ENCODE results near the gene THNSL1.

Gene THNSL1

DNA sequence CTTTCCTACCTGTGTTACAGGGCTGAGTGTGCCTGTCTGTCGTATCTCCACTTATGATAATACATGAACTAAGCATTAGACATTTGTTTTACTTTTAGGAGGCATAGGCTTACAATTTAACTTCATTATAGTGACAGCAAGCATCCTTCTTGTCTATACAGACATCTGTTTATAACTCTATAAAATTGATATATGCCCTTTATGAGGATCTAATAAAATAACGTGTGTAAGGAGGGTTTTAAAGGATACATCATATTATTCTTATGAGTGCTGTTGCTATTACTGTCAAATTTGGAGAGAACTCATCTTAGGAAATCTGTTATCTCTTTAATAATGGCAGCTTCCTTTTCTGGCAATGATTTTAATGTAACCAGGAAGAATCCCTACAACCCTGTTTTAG lies 21.9 kb downstream of the THNSL1 start:
- H3K4me3 ChIP-seq (ENCODE audit: low read depth, low read length) = no peak overlapping the region
- TF ChIP-seq, protein P1, sequence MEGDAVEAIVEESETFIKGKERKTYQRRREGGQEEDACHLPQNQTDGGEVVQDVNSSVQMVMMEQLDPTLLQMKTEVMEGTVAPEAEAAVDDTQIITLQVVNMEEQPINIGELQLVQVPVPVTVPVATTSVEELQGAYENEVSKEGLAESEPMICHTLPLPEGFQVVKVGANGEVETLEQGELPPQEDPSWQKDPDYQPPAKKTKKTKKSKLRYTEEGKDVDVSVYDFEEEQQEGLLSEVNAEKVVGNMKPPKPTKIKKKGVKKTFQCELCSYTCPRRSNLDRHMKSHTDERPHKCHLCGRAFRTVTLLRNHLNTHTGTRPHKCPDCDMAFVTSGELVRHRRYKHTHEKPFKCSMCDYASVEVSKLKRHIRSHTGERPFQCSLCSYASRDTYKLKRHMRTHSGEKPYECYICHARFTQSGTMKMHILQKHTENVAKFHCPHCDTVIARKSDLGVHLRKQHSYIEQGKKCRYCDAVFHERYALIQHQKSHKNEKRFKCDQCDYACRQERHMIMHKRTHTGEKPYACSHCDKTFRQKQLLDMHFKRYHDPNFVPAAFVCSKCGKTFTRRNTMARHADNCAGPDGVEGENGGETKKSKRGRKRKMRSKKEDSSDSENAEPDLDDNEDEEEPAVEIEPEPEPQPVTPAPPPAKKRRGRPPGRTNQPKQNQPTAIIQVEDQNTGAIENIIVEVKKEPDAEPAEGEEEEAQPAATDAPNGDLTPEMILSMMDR (IDR thresholded peaks at IDR 0.05; ENCODE audit: insufficient read depth, low read depth, low read length, missing control alignments) = no peak
- DNase-seq (ENCODE audit: low read depth) = no peak

DNA sequence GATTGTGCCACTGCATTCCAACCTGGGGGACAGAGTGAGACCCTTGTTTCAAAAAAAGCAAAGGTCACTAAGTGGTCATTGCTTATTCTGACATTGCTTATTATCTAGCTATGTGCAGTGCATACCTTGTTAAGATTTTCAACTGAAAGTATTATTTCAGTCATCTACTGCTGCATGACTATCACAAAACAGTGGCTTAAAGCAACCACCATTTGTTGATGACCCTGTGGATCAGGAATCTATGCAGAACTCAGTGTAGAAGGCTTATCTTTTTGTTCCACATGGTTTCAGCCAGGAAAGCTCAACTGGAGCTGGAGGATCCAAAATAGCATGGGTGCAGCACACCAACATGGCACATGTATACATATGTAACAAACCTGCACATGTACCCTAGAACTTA lies 23.1 kb downstream of the THNSL1 start:
- no peak overlapping the region for H3K4me3 ChIP-seq (ENCODE audit: low read depth, low read length)
- TF ChIP-seq, protein P1 (IDR thresholded peaks at IDR 0.05; ENCODE audit: insufficient read depth, low read depth, low read length, missing control alignments) = no peak
- no peak for DNase-seq (ENCODE audit: low read depth)

GRCh38 chr10:25046641-25047040 lies 30.2 kb downstream of the THNSL1 start:
- TF ChIP-seq, protein P1 (IDR thresholded peaks at IDR 0.05; ENCODE audit: insufficient read depth, low read depth, low read length, missing control alignments) = no peak
- no peak for DNase-seq (ENCODE audit: low read depth)

DNA sequence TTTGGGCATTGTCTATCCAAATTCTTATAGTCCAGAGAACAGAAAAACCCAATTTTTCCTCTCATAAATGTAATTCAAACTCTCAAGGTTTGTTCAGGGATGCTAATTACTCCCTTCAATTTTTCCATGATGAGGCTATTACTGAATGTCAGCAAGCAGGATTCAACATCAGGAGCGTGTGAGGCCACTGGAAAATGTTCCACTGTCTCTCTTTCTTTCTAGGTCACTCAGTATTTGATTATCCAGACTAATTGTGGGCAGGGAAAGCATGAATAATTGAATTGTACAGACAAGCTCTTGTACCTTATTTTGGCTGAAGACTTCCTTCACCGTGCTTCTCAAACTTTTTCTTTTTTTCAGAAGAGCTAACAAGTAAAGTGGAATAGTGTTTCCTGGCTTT lies 30.7 kb downstream of the THNSL1 start:
- no peak overlapping the region for H3K4me3 ChIP-seq (ENCODE audit: low read depth, low read length)
- TF ChIP-seq, protein P1 (IDR thresholded peaks at IDR 0.05; ENCODE audit: insufficient read depth, low read depth, low read length, missing control alignments) = no peak
- no peak for DNase-seq (ENCODE audit: low read depth)

More at GRCh38 chr10:25046641-25047040, 30.2 kb downstream of the THNSL1 start:
- no peak overlapping the region for H3K4me3 ChIP-seq (ENCODE audit: low read depth, low read length)

- DNase-seq (ENCODE audit: low read depth) = no peak
- no peak overlapping the region for H3K4me3 ChIP-seq (ENCODE audit: low read depth, low read length)
- TF ChIP-seq, protein P1 (IDR thresholded peaks at IDR 0.05; ENCODE audit: insufficient read depth, low read depth, low read length, missing control alignments) = no peak
Measured at GRCh38 chr10:25047591-25048301, 31.3 kb downstream of the THNSL1 start.

DNA sequence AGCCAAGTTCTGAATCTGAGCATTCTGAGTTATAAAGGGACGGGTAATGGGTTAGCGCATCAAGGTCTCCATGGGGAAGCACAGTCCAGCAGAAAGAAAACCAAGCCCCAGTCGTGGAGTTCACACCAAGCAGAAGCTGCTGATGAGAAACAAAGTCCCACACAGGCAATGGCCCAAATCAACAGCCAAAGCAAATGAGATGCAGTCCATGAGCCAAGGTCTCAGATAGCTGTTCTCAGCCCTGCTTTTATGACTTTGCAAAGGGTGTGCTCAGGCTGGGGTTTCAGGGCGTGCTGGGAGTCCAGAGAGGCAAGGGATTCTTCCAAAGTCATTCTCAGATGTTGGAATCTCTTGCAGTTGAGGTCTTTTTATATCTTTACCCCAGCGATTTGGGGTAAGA lies 32.0 kb downstream of the THNSL1 start:
- H3K4me3 ChIP-seq (ENCODE audit: low read depth, low read length) = no peak overlapping the region
- no peak for DNase-seq (ENCODE audit: low read depth)
- TF ChIP-seq, protein P1 (IDR thresholded peaks at IDR 0.05; ENCODE audit: insufficient read depth, low read depth, low read length, missing control alignments) = no peak

DNA sequence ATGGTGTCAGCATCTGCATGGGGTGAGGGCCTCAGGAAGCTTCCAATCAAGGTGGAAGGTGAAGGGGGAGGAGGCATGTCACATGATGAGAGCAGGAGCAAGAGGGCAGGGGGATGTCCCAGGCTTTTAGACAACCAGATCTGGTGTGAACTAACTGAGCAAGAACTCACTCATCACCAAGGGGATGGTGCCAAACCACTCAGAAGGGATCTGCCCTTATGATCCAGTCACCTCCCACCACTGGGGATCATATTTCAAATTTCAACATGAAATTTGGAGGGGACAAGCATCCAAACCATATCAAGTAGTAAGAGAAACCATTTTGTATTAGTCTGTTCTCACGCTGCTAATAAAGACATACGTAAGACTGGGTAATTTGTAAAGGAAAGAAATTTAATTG lies 33.6 kb downstream of the THNSL1 start:
- no peak overlapping the region for H3K4me3 ChIP-seq (ENCODE audit: low read depth, low read length)
- DNase-seq (ENCODE audit: low read depth) = no peak
- TF ChIP-seq, protein P1 (IDR thresholded peaks at IDR 0.05; ENCODE audit: insufficient read depth, low read depth, low read length, missing control alignments) = no peak

Measured in GM12865 (cell line).